GM21723 (cell line): ENCODE data around the gene ENOX1.

Source experiments
- ATAC-seq: cut with Tn5 transposase; IDR thresholded peaks from one replicate; pipeline ENCODE4 v1.9.1; 2021; ENCODE audit warnings: mild to moderate bottlenecking, moderate library complexity; ENCODE audit not compliant: unreplicated experiment

ENOX1 gene

GRCh38 chr13:43749503-43749902, 37.3 kb downstream of the ENOX1 start:
- ATAC-seq: no peak

- ATAC-seq: no peak
These were observed 42.3 kb downstream of the ENOX1 start for GRCh38 chr13:43744261-43745031.

- no peak for ATAC-seq
These were observed 43.9 kb downstream of the ENOX1 start for GRCh38 chr13:43742911-43743310.

GRCh38 chr13:43737392-43737923, 49.3 kb downstream of the ENOX1 start:
- no peak for ATAC-seq

- no peak for ATAC-seq
These were observed 54.0 kb downstream of the ENOX1 start for GRCh38 chr13:43732726-43733125.

DNA sequence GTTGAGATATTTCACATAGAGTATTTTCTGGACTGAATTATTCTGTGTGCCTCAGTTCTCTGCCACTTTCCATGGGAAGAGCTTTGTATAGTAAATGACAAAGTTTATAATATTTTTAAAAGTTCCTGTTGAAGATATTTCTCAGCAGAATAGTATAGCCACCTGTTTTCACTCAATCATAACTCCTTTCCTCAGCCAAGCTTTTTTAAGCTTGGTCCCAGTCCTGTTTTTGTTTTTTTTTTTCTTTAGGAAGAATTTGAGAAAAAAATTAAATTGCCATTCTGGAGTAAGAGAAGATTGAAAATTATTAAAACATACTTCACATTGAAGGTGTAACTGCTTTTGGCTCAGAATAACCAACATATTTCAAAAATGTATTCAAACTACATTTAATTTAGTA, 55.5 kb downstream of the ENOX1 start:
- ATAC-seq: no peak

- no peak for ATAC-seq
These were observed 56.1 kb downstream of the ENOX1 start for GRCh38 chr13:43730642-43731041.

DNA sequence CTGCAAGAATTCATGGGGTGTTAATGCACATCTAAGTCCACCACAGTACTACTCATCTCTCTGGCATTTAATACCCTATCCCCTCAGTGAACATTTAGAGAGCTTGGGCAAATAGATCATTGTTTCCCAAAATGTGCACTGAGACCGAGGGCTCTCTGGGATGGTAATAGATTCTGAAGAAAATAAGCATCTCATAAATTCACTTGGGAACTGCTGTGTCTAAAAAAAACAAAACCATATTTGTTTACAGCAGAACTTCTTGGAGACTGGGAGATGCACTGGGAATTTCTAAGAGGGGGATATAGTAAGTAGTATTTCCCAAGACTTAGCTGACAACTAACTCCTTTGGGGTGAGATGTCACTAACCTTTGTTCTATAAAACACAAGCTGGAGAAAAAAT, 58.4 kb downstream of the ENOX1 start:
- no peak for ATAC-seq

- ATAC-seq: no peak
These were observed 58.9 kb downstream of the ENOX1 start for GRCh38 chr13:43727856-43728255.

DNA sequence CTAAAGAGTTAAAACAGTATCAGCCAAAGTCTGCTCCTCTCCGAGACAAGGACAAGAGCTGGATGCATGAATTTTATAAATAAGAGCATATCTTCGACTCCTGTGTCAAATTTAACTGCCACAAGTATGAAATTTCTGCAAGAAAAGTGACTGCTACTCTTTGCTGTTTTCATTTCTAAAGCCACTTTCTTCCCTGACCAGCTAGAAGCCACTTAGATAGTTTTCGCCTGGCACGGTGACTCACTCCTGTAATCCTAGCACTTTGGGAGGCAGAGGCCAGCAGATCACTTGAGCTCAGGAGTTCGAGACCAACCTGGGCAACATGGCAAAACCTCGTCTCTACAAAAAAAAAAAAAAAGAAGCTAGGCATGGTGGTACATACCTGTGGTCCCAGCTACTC, 61.3 kb downstream of the ENOX1 start:
- ATAC-seq: no peak

DNA sequence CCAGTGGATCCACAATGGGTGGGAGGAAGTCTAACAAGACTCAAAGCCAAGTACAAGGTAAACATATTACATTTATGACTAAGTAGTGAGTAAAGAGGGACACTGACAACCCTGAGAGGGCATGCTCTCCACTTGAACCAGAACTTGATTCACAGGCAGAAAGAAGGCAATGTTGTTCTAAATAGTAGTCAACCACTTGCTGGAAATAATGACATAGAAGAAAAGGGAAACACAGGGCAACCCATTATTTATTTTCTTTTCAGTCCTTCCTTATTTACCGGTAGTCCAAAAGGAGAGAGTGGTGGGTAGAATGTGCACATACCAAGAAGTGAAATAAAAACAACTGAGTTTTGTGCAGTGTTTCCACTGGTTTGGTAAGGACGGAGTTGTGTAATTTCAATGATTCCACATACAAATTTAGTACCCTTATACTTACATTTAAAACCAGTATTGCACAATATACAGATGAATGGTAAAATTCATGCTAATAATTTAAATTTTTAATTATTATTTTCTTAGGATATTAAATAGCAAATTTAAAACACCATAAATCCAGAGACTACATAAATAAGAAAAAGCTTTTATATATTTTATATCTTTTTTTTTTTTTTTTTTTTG, 65.9 kb downstream of the ENOX1 start:
- no peak for ATAC-seq

- ATAC-seq: no peak
These were observed 88.0 kb downstream of the ENOX1 start for GRCh38 chr13:43698758-43699157.

DNA sequence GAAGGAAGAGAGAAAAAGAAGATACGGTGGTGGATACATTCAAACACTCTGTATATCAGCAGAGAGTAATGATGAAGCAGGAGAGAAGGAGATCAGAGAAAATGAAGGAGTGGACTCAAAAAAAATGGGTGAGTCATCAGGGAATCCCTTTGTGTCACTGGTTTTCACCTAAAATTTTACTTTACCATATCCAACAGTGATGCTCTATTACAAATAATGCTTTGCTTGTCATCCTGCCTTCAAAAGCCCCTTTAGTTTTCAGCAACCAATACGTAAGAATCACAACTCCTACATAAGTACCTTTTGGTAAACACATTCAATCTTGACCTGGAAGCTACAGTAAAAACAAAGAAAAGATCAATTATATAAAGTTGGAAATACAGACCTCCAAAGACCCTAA, 88.8 kb downstream of the ENOX1 start:
- no peak for ATAC-seq

DNA sequence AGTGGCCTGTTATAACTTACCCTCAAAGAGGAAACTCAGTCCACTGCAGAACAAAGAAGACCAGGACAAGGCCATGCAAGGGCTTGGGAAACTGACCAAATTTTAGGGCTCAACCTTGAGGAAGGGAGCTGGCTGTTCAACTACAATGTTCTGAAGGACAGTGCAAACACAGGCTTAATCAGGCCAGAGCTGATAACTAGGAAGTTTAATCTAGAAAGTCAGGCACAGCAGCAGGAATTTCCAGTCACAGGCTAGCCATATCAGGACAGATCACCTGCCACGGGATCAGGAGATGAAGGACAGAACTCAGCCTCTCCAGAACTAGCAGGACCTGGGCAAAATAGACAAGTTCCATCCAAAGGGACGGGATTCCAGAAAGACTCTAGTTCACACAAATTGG, 89.4 kb downstream of the ENOX1 start:
- no peak for ATAC-seq

GRCh38 chr13:43694146-43694664, 92.6 kb downstream of the ENOX1 start:
- ATAC-seq: no peak

- ATAC-seq: no peak
These were observed 93.1 kb downstream of the ENOX1 start for GRCh38 chr13:43693639-43694038.

DNA sequence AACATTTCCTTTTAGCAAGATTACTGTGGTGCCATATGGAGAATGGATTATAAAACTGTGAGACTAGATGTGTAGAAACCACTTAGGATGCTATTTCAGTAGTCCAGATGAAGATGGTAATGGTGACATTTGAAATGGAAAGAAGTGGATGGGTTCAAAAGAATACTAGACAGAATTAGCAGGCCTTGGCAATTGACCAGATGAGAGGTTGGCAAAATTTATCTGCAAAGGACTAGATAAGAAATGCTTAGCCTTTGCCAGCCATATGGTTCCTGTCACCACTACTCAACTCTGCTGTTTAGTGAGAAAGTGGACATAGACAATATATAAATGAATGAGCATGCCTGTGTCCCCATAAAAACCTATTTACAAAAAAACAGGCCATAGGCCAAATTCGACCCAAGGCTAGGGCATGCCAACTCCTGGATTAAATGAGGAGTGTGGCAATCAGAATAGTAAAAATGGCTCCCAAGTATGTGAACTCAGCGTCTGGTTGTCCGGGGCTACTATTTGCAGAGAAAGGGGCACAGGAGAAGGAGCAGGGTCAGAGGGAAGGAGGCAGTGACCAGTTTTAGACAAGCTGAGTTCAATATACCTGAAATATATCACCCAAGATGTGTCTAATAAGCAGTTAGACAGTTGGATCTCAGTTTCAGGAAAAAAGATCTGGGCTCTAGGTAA, 98.4 kb downstream of the ENOX1 start:
- no peak for ATAC-seq

DNA sequence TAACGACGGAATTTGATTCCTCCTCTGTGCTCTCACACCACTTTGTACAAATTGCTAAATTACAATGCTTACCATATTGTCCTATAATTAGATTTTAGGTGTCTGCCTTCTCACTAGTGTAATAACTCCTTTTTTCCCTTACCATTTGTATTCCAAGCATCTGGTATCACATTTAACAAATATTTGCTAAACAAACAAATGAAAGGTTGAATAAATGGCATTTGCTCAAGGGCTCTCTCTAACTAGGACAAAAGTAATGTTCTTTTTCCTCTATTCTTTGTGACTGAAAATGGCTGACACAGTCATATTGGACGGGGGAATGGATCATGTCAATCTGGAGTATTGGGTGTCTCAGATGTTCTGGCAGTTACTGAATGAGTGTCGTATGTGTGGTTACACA, 99.7 kb downstream of the ENOX1 start:
- ATAC-seq: no peak

GRCh38 chr13:43686557-43686956, 100.2 kb downstream of the ENOX1 start:
- no peak for ATAC-seq

DNA sequence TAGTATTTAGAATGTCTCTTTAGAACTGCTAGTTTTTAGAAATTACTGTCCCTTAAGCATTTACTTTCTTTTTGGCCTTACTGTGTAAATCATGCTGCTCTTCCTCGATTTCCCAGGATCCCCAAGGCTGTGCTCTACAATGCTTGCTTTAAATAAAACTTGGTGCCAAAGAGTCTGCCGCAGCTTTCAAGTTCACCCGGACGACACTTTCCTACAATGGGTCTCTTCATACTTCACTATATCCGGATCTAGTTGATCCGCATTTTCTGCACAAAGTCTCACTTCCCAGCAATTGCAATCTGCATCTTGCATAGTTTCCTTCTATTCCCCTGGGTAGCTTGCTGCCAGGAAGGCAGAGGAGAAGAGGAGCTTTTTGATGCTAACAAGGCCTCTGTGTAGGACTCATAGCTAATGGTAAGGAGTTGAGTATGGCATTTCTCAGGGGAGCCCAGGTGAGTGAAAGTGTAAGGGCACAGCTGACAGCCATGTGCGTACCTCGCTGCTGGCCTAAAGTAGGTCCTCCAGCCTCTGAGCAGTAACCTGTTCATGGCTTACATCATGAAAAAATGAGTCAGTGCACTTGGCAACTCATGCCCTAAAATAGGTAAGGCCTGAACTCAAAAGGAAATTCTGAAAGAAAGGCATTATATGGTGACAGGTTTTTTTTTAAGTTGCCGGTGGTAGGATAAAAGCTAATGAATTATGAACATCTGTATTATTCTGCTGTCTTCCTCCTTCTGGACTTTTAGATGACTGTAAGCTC, 101.6 kb downstream of the ENOX1 start:
- ATAC-seq: no peak

GRCh38 chr13:43682701-43683100, 104.1 kb downstream of the ENOX1 start:
- ATAC-seq: no peak
